C4-2B (cell line): ENCODE results near the gene UTS2R.
A peak's percentile ranks its signal among the peaks of the same experiment; 100 is the strongest.

Experiments
- H3K27ac ChIP-seq: fragments of 450-650 bp; 2 replicates; pipeline ENCODE4 v1.5.1; 2017
- ZFX ChIP-seq: fragments of 450-650 bp; IDR thresholded peaks from 2 replicates; pipeline ENCODE4 v1.6.1; 2017
- TF ChIP-seq, protein P1 (sequence below): fragments of 450-650 bp; conservative IDR thresholded peaks from 2 replicates; pipeline ENCODE4 v1.5.1; 2017; ENCODE audit warnings: mild to moderate bottlenecking

The UTS2R gene

DNA sequence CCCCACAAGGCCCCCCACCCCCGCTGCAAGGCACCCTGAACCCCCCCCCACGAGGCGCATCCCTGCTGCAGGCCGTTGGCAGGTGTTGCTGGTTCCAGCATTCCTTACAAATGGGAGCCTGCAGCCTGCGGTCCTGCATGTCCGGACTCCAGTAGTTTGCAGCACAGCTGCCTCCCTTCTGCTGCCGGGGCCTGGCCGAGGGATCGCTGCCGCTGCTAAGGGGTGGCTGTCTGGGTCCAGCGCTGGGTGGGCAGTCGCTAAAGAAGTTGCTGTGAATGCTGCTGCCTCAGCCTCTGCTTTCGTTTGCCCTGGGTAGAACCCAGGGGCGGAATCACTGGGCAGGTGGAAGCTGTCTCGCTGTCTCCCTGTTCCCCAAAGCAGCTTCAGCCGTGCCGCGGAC lies 11.8 kb downstream of the UTS2R start:
- peak overlapping the region; percentile 62; the same call in 1 of the 2 replicates for H3K27ac ChIP-seq
- TF ChIP-seq, protein P1, sequence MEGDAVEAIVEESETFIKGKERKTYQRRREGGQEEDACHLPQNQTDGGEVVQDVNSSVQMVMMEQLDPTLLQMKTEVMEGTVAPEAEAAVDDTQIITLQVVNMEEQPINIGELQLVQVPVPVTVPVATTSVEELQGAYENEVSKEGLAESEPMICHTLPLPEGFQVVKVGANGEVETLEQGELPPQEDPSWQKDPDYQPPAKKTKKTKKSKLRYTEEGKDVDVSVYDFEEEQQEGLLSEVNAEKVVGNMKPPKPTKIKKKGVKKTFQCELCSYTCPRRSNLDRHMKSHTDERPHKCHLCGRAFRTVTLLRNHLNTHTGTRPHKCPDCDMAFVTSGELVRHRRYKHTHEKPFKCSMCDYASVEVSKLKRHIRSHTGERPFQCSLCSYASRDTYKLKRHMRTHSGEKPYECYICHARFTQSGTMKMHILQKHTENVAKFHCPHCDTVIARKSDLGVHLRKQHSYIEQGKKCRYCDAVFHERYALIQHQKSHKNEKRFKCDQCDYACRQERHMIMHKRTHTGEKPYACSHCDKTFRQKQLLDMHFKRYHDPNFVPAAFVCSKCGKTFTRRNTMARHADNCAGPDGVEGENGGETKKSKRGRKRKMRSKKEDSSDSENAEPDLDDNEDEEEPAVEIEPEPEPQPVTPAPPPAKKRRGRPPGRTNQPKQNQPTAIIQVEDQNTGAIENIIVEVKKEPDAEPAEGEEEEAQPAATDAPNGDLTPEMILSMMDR = no peak
- no peak for TF ChIP-seq ZFX

DNA sequence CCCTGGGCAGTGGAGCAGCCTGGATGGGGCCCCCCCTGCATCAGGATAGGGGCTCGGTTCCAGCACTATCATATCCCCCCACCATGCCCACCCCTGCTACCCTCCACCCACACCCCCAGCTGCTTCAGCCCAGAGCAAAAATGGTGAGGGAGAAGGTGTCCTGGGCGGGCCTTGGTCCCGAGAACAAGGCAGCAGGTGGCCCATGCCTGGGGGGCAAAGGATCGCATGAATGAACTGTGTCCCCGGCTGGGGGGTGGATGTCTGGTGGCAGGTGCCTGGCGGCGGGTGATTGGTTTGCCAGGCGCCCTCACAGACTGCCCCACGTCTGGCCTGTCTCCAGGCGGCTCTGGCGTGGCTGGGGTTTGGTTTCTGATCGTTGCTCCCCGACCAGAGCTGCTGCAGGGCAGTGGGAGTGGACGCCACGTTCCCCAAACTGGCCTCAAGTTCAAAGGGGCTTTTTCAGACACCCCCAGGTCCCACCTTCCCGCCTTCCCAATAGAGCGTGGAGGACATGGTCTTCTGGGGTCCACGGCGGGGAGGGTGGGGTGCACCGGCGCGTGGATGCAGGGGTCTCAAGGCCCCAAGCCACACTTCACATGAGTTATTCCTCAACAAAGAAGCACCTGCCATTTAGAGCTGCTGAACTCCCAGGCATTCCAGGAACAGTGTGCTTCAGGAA lies 12.6 kb downstream of the UTS2R start:
- peak overlapping the region; percentile 62 for H3K27ac ChIP-seq
- TF ChIP-seq, protein P1 = no peak
- no peak for TF ChIP-seq ZFX

DNA sequence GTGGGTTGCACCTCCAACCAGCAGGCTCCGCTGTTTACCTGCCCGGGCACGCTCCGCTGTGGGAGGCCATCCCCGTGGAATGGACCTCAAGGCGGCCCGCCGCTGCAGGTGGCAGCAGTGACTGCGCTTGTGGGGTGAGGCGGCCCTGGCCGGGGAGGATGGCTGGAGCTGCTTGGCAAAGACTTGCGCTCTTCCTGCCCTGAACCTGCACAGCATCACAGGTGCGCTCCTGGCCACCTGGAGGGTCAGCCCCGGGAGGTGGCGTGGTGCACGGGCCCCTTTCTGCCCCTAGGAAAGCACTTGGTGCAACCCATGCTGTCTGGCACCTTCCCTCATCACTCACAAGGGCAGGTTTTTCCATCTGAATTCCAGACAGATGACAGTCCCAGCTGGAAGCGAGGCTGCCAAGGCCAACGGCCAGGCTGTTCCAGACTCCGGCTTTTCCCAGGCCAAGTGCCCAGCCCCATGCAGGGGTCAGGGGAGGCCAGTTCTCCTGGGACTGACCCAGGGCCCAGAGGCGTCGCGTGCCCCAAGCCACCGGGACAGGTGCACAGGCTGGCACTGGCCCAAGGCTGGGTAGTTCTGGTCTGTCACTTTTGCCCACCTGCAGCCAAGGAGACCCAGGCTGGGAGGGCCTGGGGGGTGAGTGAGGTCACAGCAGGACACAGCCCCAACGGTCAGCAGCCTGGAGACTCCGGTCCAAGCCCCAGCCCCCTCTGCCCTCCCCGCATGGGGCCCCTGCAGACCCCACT lies 13.3 kb downstream of the UTS2R start:
- H3K27ac ChIP-seq = peak overlapping the region; percentile 62
- TF ChIP-seq, protein P1 = no peak; the same call in 1 of the 2 replicates

DNA sequence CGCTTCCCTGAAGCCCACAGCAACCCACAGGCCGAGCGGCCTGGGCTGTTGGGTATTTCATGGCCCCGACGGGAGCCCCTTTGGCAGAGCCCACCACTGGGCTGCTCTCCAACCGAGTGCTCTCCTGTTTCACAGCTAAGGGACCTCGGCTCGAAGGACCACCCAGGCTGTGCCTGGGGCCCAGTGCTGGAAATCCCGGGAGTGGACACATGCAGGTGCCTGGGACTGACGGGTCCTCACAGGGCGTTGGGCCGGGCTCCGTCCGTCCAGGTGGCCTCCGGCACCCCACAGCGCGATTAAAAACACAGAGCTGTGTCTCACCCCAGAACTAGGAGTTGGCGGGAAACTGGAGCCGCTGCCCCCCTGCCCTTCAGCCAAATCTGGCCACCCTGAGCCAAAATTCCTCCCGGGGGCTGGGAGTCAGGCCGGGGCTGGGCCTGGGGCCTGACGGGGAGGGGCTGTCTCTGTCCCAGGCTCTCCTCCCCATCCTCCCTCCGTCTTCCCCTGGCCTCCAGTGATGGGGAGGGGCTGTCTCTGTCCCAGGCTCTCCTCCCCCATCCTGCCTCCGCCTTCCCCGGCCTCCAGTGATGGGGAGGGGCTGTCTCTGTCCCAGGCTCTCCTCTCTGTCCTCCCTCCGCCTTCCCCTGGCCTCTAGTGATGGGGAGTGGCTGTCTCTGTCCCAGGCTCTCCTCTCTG lies 14.1 kb downstream of the UTS2R start:
- no peak for TF ChIP-seq ZFX
- TF ChIP-seq, protein P1 = no peak
- peak overlapping the region; percentile 62 for H3K27ac ChIP-seq

DNA sequence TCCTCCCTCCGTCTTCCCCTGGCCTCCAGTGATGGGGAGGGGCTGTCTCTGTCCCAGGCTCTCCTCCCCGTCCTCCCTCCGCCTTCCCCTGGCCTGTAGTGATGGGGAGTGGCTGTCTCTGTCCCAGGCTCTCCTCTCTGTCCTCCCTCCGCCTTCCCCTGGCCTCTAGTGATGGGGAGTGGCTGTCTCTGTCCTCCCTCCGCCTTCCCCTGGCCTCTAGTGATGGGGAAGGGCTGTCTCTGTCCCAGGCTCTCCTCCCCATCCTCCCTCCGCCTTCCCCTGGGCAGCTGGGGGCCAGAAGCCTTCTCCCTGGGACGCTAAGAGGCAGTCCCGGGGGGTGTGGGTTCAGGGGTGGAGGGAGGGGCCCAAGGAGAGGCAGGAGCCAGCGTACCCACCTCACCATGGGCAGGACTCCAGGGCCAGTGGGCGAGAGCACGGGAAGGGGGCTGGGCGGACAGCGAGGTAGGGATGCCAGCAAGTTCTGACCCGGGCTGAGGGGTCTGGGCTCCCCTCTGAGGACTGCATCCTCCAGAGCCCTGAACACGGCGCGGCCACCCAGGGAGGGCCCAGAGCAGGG lies 14.8 kb downstream of the UTS2R start:
- no peak overlapping the region for H3K27ac ChIP-seq
- TF ChIP-seq ZFX = no peak
- TF ChIP-seq, protein P1 = no peak

DNA sequence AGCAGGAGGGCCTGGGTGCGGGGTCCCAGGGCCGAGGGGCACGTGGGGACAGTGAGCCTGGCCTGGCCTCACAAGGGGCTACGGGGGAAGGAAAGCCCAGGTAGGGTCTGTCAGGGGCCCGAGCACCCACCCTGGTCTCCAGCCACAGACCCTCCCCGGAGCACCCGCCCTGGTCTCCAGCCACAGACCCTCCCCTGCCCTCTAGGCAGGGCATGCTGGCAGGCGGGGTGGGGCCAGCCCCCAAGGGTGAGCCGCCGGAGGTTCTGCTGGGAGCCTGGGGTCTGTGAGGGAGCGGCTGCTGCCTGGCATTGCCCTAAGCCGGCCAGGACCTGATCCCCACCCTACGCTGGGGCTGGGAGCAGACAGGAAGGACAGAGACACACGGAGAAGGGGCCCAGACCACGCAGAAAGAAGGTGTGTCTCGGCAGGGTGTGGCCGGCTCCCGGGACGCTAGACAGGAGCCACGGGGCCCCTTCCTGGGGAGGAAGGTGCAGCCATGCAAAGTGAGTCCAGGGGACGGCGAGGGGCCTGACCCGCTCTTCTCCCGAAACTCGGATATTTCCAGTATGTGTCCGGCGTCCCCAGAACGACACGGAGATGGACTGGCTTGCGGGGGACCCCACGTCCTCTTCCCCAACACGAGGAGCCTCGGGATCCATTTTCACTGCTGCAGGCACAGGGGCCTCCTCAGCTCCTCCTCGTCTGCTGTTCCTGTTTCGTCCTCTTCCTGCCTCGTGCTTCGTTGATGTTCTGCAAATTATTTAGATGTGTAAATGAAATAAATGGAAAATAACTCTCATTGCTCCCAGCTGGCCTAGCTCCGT lies 15.5 kb downstream of the UTS2R start:
- H3K27ac ChIP-seq = no peak overlapping the region
- TF ChIP-seq, protein P1 = no peak
- TF ChIP-seq ZFX = no peak
